ENCODE measurements around the gene ADAR.

DNA sequence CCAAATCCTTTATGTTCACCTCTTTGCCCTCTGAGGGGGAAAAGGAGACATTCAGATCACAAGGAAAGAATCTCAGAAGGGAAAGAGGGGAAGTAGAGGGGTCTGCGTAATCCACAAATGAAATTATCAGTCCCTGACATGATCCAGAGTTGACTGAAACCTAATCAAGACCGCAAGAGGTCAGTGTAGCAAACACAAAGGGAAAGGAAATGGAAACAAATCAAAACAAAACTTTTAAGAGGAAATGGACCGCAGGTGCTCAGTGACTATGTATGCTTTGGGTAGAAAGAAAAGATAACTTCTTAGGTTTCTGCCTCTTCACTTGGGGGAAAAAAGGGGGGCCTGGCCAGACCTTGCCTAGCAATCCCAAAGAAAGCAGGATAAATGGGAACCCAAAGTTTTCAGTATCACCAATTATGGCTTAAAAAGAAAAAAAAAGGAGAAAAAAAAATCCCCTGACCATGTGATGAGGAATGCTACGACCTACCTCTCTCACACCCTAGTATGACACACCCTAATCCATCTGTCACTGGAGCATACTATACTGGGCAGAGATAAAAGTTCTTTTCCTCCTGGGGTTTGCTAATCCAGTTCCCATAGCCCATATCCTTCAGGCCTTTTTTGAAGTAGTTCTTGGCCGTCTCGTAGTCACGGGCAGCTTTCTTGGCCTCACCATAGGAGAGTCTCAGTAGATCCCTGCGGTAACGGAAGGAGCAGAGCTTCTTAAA lies 23.6 kb downstream of the ADAR start:
- TF ChIP-seq, protein P1, sequence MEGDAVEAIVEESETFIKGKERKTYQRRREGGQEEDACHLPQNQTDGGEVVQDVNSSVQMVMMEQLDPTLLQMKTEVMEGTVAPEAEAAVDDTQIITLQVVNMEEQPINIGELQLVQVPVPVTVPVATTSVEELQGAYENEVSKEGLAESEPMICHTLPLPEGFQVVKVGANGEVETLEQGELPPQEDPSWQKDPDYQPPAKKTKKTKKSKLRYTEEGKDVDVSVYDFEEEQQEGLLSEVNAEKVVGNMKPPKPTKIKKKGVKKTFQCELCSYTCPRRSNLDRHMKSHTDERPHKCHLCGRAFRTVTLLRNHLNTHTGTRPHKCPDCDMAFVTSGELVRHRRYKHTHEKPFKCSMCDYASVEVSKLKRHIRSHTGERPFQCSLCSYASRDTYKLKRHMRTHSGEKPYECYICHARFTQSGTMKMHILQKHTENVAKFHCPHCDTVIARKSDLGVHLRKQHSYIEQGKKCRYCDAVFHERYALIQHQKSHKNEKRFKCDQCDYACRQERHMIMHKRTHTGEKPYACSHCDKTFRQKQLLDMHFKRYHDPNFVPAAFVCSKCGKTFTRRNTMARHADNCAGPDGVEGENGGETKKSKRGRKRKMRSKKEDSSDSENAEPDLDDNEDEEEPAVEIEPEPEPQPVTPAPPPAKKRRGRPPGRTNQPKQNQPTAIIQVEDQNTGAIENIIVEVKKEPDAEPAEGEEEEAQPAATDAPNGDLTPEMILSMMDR (IDR thresholded peaks at IDR 0.05; ENCODE audit: extremely low read depth in 1 of 2, insufficient read depth in 1 of 2, low read depth in 1 of 2, low read length in 2 of 2): peak in 1 of 2 donors; percentile 30
- TF ChIP-seq POLR2A (IDR thresholded peaks at IDR 0.05; ENCODE audit: low read depth, low read length) (no peak), POLR2AphosphoS5 (IDR thresholded peaks at IDR 0.05; ENCODE audit: insufficient read depth, low read depth, low read length) (no peak), EZH2 (IDR thresholded peaks at IDR 0.05; ENCODE audit: borderline replicate concordance, low read depth, low read length, severe bottlenecking) (no peak), MYC (IDR thresholded peaks at IDR 0.05; ENCODE audit: low read depth, low read length) (no peak), GATA2 (IDR thresholded peaks at IDR 0.05; ENCODE audit: insufficient read depth, insufficient read length, low read depth, low read length) (no peak), FOS (IDR thresholded peaks at IDR 0.05; ENCODE audit: borderline replicate concordance, insufficient read depth, low read length) (no peak)
- TF ChIP-seq, protein P2, sequence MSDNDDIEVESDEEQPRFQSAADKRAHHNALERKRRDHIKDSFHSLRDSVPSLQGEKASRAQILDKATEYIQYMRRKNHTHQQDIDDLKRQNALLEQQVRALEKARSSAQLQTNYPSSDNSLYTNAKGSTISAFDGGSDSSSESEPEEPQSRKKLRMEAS (IDR thresholded peaks at IDR 0.05; ENCODE audit: insufficient read depth, insufficient read length): no peak

Data from endothelial cell of umbilical vein (primary cell).